ENCODE results near the gene FFAR2. TPM values are rescaled to one million over a fixed set of nuclear protein-coding genes. Genes with fewer than 3 reads are reported as not detected.

Gene FFAR2
- total and polyA plus RNA-seq, 9 of the 15 experiments (the other 6 are each of a cell fraction or from before 2014, with no cell fraction given), result not detected

GRCh38 chr19:35427187-35427586, 20.9 kb upstream of the FFAR2 start (continued):
- TF ChIP-seq EP300 (IDR thresholded peaks at IDR 0.05; ENCODE audit: low read length) (peak; percentile 68), FOSL1 (tag; conservative IDR thresholded peaks at IDR 0.05) (peak; percentile 53), ZFP91 (CRISPR knock-in tag; IDR thresholded peaks at IDR 0.05) (no peak), FOXM1 (IDR thresholded peaks at IDR 0.05; ENCODE audit: low read depth) (peak; percentile 53; the same call in 1 of the 2 replicates), FOXM1 (CRISPR knock-in tag; IDR thresholded peaks at IDR 0.05; ENCODE audit: low read depth) (no peak), VEZF1 (CRISPR knock-in tag; IDR thresholded peaks at IDR 0.05) (peak; percentile 26; the same call in 1 of the 2 replicates), HDAC3 (IDR thresholded peaks at IDR 0.05; ENCODE audit: borderline replicate concordance, partially characterized antibody) (peak; percentile 59), MEIS2 (IDR thresholded peaks at IDR 0.05; ENCODE audit: partially characterized antibody) (peak; percentile 99), FOXA3 (CRISPR knock-in tag; conservative IDR thresholded peaks at IDR 0.05 in 1 of 2, IDR thresholded peaks at IDR 0.05 in 1 of 2) (peak in 1 of 2 experiments; percentile 48; a peak in 1 of 4 replicates), SMAD4 (CRISPR knock-in tag; conservative IDR thresholded peaks at IDR 0.05) (peak; percentile 77), PHF20 (IDR thresholded peaks at IDR 0.05; ENCODE audit: partially characterized antibody) (no peak), TAF7 (tag; IDR thresholded peaks at IDR 0.05) (no peak)
- TF ChIP-seq, protein P1, sequence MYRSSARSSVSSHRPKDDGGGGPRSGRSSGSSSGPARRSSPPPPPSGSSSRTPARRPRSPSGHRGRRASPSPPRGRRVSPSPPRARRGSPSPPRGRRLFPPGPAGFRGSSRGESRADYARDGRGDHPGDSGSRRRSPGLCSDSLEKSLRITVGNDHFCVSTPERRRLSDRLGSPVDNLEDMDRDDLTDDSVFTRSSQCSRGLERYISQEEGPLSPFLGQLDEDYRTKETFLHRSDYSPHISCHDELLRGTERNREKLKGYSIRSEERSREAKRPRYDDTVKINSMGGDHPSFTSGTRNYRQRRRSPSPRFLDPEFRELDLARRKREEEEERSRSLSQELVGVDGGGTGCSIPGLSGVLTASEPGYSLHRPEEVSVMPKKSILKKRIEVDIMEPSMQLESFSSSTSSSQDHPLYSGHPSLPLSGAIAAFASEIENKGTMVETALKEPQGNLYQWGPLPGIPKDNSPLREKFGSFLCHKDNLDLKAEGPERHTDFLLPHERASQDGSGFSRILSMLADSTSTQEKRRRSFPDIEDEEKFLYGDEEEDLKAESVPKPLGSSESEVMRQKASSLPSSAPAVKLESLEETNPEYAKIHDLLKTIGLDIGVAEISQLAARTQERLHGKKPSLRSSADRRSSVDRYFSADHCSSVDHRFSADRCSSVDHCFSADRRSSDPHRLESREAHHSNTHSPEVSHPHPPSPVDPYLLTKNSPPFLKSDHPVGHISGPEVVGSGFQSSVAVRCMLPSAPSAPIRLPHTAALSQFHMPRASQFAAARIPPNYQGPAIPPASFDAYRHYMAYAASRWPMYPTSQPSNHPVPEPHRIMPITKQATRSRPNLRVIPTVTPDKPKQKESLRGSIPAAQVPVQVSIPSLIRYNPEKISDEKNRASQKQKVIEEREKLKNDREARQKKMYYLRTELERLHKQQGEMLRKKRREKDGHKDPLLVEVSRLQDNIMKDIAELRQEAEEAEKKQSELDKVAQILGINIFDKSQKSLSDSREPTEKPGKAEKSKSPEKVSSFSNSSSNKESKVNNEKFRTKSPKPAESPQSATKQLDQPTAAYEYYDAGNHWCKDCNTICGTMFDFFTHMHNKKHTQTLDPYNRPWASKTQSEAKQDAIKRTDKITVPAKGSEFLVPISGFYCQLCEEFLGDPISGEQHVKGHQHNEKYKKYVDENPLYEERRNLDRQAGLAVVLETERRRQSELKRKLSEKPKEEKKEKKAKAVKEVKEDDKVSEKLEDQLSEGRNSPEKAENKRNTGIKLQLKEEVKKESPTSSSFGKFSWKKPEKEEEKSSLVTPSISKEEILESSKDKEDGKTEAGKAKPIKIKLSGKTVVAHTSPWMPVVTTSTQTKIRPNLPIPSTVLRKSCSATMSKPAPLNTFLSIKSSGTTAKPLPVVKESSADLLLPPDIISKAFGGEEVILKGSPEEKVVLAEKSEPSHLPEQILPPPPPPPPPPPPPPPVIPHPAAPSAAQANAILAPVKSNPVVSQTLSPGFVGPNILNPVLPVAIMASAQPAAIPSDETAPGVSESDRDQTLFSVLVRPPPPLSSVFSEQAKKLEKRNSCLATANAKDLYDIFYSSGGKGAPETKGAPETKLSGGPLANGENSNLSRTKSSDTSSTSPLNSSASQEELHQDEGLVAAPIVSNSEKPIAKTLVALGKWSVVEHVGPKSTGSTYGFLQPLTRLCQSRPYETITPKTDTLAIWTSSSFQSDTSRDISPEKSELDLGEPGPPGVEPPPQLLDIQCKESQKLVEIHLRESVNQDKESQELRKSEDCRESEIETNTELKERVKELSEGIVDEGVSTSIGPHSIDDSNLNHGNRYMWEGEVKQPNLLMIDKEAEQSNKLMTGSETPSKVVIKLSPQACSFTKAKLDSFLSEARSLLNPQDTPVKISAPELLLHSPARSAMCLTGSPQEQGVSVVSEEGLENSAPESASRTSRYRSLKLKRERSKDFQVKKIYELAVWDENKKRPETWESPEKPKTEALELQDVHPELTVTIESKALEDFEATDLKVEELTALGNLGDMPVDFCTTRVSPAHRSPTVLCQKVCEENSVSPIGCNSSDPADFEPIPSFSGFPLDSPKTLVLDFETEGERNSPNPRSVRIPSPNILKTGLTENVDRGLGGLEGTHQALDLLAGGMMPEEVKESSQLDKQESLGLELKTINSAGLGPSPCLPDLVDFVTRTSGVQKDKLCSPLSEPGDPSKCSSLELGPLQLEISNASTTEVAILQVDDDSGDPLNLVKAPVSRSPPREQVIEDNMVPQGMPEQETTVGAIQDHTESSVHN (IDR thresholded peaks at IDR 0.05; ENCODE audit: borderline replicate concordance in 1 of 2, low read depth in 1 of 2), result no peak
